Type B pancreatic cell (in vitro differentiated cells): Measurements from ENCODE around the gene CPS1. TPM values are rescaled to one million over a fixed set of nuclear protein-coding genes. Genes with fewer than 3 reads are reported as not detected.
A peak's percentile ranks its signal among the peaks of the same experiment; 100 is the strongest.

Experiments
- DNase-seq: peaks from one replicate; pipeline ENCODE4 v3.0.0; 2021; ENCODE audit warnings: mixed read lengths; ENCODE audit not compliant: unreplicated experiment; ENCODE audit errors: extremely low spot score
- H3K27ac Mint-ChIP-seq: 2 replicates; pipeline ENCODE4 v1.8.0; 2021; ENCODE audit warnings: mild to moderate bottlenecking, mixed read lengths
- H3K27me3 Mint-ChIP-seq: 2 replicates; pipeline ENCODE4 v1.8.0; 2021; ENCODE audit warnings: mixed read lengths
- H3K36me3 Mint-ChIP-seq: 2 replicates; pipeline ENCODE4 v1.8.0; 2021; ENCODE audit warnings: mixed read lengths
- H3K4me1 Mint-ChIP-seq: one replicate; pipeline ENCODE4 v1.8.0; 2021; ENCODE audit warnings: mixed read lengths; ENCODE audit not compliant: unreplicated experiment
- H3K4me3 Mint-ChIP-seq: 2 replicates; pipeline ENCODE4 v1.8.0; 2021; ENCODE audit warnings: mild to moderate bottlenecking, mixed read lengths
- H3K9me3 Mint-ChIP-seq: 2 replicates; pipeline ENCODE4 v1.8.0; 2021; ENCODE audit warnings: mixed read lengths
- total RNA-seq: library from RNA; stranded (reverse); gene quantifications from 2 replicates; pipeline ENCODE4 v1.2.1, GENCODE V29; 2021; ENCODE audit warnings: low replicate concordance
- TF ChIP-seq, protein P1 (sequence below): fragments of 200-600 bp; sonication (generic); conservative IDR thresholded peaks from 2 replicates; pipeline ENCODE4 v1.5.0; 2021; ENCODE audit warnings: antibody characterized with exemption, mild to moderate bottlenecking

CPS1 gene
- total RNA-seq, 1 donor from 2014 or later, result 33.2 TPM

DNA sequence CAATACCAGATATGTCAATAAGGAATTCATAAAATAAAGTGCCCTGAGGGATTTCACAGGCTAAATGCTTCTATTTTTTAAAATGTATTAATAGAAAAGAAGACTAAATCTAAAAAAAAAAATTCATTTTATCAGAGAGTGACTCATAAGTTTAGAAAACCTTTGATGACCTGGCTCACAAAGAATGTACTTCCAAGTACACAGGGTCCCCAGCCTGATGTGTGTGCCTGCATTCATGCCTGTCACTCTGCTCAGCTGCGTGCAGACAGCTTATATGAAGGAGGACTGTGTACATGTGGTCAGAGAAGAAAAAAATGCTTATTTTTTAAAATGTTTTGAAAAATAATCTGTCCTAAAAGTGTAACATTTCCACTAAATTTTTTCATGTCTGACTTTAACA lies 3.0 kb upstream of the CPS1 start:
- no peaks in the 10 kb centered on the region for H3K4me1 Mint-ChIP-seq
- no peaks in the 10 kb centered on the region for H3K36me3 Mint-ChIP-seq
- no peak for DNase-seq
- H3K27ac Mint-ChIP-seq, result no peak overlapping the region
- H3K27me3 Mint-ChIP-seq, result peaks cover 30% of the 10 kb centered on the region
- TF ChIP-seq, protein P1, sequence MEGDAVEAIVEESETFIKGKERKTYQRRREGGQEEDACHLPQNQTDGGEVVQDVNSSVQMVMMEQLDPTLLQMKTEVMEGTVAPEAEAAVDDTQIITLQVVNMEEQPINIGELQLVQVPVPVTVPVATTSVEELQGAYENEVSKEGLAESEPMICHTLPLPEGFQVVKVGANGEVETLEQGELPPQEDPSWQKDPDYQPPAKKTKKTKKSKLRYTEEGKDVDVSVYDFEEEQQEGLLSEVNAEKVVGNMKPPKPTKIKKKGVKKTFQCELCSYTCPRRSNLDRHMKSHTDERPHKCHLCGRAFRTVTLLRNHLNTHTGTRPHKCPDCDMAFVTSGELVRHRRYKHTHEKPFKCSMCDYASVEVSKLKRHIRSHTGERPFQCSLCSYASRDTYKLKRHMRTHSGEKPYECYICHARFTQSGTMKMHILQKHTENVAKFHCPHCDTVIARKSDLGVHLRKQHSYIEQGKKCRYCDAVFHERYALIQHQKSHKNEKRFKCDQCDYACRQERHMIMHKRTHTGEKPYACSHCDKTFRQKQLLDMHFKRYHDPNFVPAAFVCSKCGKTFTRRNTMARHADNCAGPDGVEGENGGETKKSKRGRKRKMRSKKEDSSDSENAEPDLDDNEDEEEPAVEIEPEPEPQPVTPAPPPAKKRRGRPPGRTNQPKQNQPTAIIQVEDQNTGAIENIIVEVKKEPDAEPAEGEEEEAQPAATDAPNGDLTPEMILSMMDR, result no peak
- H3K9me3 Mint-ChIP-seq, result no peaks in the 10 kb centered on the region
- no peak overlapping the region for H3K4me3 Mint-ChIP-seq

DNA sequence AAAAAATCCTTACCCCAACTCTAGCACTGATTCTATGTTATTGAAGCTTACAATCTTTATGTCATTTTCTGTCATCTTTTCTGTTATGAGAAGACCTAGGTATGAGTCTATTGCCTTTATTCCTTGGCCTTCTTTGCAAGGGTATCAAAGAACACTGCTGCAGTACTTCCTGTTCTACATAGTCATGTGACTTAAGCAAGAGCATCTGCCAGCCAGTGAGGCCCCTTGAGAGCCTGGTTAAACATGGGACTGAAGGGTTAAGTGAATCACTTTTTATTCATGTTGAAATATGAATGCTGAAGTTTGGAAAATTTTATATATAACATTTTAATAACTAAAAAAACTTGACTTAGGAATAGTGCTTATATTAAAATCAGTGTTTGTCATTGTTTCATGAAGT lies 844 bp upstream of the CPS1 start:
- peaks cover 5% of the 10 kb centered on the region for H3K4me1 Mint-ChIP-seq
- no peaks in the 10 kb centered on the region for H3K36me3 Mint-ChIP-seq
- peaks cover 33% of the 10 kb centered on the region for H3K27me3 Mint-ChIP-seq
- H3K9me3 Mint-ChIP-seq, result no peaks in the 10 kb centered on the region
- no peak for DNase-seq
- TF ChIP-seq, protein P1, result no peak
- H3K4me3 Mint-ChIP-seq, result no peak overlapping the region
- no peak overlapping the region for H3K27ac Mint-ChIP-seq

DNA sequence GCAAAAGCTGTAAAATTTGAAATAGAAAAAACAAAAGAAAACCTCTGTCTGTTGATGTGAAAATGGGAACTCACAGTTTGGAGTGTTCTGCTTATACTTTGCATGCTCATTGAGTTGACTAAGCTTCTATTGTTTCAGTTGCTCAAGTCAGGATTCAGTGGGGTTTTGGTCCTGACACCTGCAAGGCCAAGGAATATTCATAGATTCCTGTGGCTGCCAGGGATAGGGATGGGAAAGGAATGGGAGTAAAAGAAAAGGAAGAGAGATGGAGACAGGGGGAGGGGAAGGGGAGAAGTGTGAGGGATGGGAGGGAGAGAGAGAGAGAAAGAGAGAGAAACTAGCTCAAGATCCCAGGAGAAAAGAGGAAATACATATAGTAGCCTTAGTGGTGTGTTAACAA lies 1.3 kb downstream of the CPS1 start:
- Mint-ChIP-seq H3K36me3 (no peaks in the 10 kb centered on the region), H3K4me3 (no peak overlapping the region), H3K27ac (no peak overlapping the region), H3K27me3 (peaks cover 21% of the 10 kb centered on the region), H3K9me3 (no peaks in the 10 kb centered on the region), H3K4me1 (peaks cover 5% of the 10 kb centered on the region)
- no peak for DNase-seq
- TF ChIP-seq, protein P1, result no peak

DNA sequence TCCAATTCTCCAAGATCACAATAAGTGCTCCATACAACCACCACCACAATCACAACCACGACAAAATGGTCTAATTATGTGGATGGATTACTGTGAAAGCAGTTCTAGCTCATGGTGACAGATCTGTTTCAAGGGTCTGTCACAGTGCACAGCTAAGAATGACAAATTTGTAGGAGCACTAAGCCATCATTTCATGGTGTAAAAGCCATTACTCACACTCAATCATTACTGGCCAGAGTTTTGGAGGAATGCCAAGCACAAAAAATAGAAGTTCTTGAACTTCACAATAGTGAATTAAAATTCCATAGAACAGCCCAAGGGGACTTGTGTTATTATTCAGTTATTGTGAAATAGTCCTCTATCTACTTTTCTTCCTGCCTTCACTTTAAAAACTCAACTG lies 2.3 kb downstream of the CPS1 start:
- Mint-ChIP-seq H3K27ac (no peak overlapping the region), H3K27me3 (peaks cover 17% of the 10 kb centered on the region), H3K36me3 (no peaks in the 10 kb centered on the region), H3K4me1 (peaks cover 5% of the 10 kb centered on the region), H3K4me3 (no peak overlapping the region), H3K9me3 (no peaks in the 10 kb centered on the region)
- TF ChIP-seq, protein P1, result no peak
- no peak for DNase-seq

DNA sequence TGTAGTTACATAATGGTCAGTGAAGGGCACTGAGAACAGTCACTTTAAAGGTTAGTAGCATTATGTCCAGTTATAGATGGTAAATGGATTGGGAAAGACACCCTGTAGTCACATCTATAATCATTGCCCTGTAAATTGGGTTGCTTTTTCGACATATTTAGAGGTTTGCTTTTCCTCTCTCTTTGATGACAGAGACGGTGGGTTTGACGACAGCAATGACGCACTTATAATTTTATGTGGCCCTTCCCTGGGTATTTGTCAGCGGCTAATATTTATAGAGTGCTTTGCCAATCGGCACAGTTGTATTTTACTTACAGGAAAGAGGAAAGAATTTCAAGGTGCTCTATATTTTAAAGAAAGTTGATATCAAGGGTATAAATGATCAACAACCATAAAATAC lies 2.8 kb downstream of the CPS1 start:
- H3K36me3 Mint-ChIP-seq, result no peaks in the 10 kb centered on the region
- H3K27me3 Mint-ChIP-seq, result peaks cover 16% of the 10 kb centered on the region
- DNase-seq, result no peak
- TF ChIP-seq, protein P1, result no peak
- H3K27ac Mint-ChIP-seq, result no peak overlapping the region
- peaks cover 5% of the 10 kb centered on the region for H3K4me1 Mint-ChIP-seq
- H3K9me3 Mint-ChIP-seq, result no peaks in the 10 kb centered on the region
- peak overlapping the region; percentile 4 for H3K4me3 Mint-ChIP-seq

- H3K36me3 Mint-ChIP-seq, result no peaks in the 10 kb centered on the region
Observed at GRCh38 chr2:210561475-210561874, 5.1 kb downstream of the CPS1 start.

More at GRCh38 chr2:210561475-210561874, 5.1 kb downstream of the CPS1 start:
- TF ChIP-seq, protein P1, result no peak
- no peaks in the 10 kb centered on the region for H3K9me3 Mint-ChIP-seq
- no peak overlapping the region for H3K4me3 Mint-ChIP-seq
- DNase-seq, result no peak
- peaks cover 16% of the 10 kb centered on the region for H3K27me3 Mint-ChIP-seq
- no peak overlapping the region for H3K27ac Mint-ChIP-seq
- peaks cover 5% of the 10 kb centered on the region for H3K4me1 Mint-ChIP-seq
